ENCODE results near the gene GSTP1.
A peak's percentile ranks its signal among the peaks of the same experiment; 100 is the strongest.
"Not testable (repeated sequence)": the region's sequence is repeated elsewhere in the genome, so short reads cannot be mapped to it uniquely, and the experiment has no call there.

The GSTP1 gene

DNA sequence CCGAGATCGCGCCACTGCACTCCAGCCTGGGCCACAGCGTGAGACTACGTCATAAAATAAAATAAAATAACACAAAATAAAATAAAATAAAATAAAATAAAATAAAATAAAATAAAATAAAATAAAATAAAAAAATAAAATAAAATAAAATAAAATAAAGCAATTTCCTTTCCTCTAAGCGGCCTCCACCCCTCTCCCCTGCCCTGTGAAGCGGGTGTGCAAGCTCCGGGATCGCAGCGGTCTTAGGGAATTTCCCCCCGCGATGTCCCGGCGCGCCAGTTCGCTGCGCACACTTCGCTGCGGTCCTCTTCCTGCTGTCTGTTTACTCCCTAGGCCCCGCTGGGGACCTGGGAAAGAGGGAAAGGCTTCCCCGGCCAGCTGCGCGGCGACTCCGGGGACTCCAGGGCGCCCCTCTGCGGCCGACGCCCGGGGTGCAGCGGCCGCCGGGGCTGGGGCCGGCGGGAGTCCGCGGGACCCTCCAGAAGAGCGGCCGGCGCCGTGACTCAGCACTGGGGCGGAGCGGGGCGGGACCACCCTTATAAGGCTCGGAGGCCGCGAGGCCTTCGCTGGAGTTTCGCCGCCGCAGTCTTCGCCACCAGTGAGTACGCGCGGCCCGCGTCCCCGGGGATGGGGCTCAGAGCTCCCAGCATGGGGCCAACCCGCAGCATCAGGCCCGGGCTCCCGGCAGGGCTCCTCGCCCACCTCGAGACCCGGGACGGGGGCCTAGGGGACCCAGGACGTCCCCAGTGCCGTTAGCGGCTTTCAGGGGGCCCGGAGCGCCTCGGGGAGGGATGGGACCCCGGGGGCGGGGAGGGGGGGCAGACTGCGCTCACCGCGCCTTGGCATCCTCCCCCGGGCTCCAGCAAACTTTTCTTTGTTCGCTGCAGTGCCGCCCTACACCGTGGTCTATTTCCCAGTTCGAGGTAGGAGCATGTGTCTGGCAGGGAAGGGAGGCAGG lies at the start of gene GSTP1:
TSS of gene GSTP1 (plus strand) at position 566 of the 958 bp plus-strand sequence. CDS start at position 598, 32 bp downstream.
- peak; percentile 63 for DNase-seq (ENCODE audit: low spot score)

DNA sequence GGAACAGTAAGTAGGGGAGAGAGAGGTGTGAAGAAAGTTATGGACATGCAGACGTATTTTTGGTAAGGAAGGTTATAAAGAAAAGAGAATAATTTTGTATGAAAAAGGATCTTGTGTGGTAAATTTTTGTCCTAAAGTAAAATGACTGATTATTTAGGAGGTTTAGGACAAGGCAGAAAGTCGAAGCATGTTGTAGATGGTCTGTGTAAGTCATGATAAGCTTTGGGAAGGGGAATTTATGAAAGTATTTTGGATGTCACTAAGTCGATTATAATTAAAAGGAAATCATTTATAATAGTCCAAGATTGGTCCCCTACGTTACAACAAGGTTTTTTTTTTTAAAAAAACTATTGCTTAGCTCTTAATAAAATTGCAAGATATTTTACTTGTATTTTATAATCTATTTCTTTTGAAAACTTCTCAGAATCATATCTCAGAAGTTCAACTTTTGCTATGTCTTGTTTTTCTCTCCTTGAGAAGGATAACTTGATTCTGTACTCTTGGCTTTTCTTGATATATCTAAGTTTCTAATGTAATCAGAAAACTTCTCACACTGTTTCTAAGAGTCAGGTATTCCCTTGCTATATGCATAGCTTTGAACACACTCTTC lies 49.4 kb upstream of the GSTP1 start:
- no peak for DNase-seq (ENCODE audit: low spot score)

DNA sequence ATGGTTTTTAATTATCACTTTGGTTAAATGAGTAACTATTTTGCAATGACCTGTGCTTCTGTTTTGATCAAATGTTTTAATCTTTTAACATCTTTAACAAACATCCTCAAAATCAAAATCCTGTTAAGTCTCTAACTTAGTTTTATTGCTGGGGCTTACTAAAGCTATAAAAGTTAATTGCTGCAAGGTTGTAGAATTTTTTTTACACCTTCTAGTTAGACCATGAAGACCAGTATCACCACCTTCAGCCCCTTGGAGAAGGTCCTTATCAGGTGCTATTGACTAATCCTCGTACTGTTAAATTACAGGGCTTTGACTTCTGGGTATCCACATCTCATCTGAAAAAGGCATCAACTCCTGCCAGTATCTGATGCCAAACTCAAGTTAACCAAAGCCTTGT lies 48.1 kb upstream of the GSTP1 start:
- no peak for DNase-seq (ENCODE audit: low spot score)

DNA sequence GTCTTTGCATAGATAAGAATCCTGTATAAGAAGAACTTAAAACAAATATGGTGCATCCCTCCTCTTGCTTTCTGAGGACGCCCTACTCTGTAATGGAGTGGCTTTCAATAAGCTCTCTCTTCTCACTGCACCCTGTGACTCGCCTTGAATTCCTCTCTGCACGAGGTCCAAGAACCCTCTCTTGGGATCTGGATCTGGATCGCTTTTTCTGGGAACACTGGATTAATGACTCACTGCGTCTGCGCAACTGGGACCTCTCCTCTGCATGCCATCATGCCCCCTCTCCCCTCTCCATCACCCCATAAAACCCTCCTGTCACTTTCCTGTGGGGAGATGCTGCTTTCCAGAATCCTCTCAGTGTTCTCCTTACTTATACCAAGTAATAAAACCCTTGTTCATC lies 45.3 kb upstream of the GSTP1 start:
- DNase-seq (ENCODE audit: low spot score), result no peak

DNA sequence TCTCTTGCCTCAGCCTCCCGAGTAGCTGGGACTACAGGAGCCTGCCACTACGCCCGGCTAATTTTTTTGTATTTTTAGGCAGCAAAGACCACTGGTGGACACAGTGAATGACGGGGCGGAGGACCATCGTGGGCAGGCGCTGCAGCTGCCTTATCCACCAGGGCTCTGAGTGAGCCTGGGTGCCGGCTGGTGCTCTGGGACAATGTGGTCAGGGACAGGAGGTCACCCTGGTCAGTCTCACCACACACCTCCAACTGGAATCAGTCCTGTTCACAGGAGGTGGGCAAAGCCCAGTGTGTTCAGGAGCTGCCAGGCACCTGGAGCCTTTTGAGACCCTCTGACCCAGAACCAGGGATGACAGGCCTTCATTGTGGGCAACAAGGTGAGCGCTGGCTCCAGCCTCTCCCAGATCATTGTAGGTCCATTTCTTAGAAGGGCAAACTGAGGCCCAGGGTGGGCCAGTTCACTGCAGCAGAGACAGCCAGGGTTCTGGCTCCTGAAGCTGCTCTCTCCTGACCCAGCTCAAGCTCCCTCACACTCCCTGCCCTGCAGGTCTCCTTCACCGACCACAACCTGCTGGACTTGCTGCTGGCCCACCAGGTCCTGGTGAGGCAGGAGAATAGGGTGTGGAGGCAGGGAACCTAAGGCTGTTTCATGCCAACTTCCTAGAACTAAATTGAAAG lies 44.6 kb upstream of the GSTP1 start:
- no peak for DNase-seq (ENCODE audit: low spot score)

DNA sequence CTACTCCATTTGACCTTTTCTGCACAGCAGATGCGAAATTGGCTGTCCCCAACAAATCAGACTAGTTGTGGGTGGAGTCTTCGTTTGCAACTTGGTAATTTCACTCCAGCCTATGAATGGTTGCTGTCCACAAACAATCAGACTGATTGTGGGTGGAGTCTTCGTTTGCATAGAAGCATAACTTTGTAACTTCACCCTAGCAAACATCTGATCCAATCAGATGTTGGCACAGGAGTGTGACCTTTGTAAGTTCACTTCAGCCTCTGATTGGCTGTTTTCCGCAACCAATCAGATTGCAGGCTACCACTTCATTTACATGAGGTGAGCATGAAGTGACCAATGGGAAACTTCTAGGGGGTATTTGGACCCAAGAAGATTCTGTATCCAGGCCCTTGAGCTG lies 44.1 kb upstream of the GSTP1 start:
- no peak for DNase-seq (ENCODE audit: low spot score)

DNA sequence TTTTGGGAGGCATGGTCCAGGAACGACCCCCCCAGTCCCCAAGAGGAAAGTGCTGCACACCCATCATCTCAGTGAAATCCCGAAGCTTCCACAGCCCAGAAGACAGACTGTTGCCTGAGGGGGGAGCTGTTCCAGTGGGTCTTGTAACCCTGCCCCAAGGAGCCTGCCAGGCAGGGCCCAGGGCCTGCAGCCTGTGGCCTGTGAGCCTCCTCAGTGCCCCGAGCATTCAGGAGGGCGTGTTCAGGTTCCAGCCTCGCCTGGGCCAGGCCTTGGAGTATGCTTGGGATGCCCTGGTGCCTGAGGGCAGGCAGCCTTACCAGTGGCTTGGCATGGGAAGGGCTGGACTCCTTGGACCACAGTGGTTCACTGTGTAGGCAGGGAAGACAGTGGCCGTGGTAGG lies 42.4 kb upstream of the GSTP1 start:
- no peak for DNase-seq (ENCODE audit: low spot score)

DNA sequence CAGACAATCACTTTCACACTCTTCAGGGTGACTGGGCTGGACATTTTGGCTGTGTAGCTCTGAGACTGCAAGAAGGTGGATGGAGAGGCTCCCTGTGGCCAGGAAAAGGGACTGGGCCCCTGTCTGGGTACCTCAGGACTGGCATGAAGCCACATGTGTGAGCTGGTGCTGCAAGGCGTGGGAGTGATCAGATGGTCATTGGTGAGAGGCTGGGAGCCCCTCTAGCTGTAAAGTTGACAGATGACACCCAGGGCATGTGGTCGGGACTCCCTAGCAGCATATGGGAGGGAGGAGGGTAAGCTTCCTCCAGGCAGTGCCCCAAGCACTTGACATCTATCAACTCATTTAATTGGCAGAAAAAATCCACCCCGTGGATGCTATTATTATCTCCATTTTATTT lies 41.4 kb upstream of the GSTP1 start:
- no peak for DNase-seq (ENCODE audit: low spot score)

DNA sequence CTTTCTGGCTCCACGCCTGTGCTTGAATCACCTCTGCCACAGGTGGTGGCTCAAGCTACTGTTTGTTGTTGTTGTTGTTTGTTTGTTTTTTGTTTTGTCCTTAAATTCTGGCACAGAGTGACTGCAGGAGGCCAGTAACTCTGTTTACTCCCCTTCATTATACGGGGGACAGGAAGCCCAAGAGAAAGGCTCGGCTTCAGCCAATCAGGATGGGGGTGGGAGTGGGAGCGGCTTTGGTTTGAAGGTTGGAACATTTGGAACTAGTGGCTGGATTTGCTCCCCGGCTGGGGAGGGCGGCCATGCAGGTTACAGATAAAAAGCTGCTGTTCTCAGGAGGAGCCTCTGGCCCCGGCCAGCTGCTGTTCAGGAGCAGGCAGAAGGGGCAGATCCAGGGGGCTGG lies 40.6 kb upstream of the GSTP1 start:
- no peak for DNase-seq (ENCODE audit: low spot score)

DNA sequence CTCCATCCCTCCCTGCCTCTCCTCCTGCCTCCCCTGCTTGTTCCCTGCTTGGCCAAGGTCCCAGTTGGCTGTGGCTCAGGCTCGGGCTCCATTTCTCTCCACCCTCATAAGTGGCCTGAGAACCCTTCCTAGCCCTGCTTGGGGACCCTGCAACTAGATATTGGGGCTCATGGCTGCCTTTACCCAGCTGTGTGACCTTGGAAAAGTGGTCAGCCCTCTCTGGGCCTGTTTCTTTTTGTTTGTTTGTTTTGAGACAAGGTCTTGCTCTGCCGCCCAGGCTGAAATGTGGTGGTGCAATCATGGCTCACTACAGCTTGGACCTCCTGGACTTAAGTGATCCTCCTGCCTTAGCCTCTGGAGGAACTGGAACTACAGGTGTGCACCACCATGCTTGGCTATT lies 40.0 kb upstream of the GSTP1 start:
- DNase-seq (ENCODE audit: low spot score), result no peak

DNA sequence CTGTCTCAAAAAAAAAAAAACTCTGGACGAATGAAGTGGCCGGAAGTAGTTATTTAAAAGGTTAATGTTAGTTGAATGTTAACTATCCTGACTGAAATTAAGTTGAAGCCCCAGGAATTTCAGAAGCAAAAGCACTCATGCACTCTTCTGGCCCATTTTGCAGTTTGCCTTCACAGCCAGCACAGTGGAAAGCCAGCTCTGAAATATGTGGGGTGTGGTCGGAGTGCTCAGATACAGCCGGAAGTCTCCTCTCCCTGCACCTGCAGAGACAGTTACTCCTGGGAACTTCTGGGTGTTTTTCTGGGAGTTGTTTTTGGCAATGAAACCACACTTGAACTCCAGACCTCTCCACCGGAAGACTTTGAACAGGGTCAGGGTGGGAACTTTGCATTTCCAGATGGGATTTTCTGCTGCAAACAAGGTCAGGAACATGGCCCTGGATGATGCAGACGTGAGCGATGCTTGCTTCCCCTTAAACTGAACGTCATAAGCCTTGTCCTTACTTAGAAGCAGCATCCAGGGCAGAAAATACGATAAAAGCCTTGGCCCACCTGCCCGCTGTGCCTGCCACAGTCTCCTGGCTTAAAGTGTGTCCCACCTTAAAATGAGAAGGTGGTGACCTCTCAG lies 38.9 kb upstream of the GSTP1 start:
- no peak for DNase-seq (ENCODE audit: low spot score)

DNA sequence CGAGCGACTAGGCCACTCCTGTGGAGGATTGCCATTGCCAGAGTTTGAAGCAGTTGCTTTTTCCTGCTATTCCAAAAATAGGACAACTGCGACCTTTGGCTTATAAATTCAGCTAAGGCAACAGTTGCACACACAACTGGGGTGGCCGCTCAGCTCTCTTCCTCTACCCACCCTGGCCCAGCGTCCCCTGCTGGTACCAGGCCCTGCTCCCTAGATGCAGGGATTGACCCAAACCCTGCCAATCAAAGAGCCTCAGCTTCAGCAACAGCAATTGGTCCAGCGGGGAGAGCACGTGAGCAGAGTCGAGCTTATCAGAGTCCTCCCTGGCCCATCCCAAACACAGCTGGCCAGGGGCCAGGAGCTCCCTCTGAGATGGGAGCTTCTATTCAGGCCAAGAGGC lies 38.3 kb upstream of the GSTP1 start:
- DNase-seq (ENCODE audit: low spot score), result no peak

DNA sequence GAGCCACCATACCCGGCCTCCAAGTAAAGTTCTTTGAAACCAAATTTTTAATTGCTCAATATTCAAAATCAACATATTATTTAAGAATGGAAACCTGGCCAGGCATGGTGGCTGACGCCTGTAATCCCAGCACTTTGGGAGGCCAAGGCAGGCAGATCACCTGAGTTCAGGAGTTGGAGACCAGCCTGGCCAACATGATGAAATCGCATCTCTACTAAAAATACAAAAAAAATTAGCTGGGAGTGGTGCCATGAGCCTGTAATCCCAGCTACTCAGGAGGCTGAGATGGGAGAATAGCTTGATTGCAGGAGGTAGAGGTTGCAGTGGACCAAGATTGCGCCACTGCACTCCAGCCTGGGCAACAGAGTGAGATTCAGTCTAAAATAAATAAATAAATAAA lies 35.5 kb upstream of the GSTP1 start:
- DNase-seq (ENCODE audit: low spot score), result not testable (repeated sequence)

DNA sequence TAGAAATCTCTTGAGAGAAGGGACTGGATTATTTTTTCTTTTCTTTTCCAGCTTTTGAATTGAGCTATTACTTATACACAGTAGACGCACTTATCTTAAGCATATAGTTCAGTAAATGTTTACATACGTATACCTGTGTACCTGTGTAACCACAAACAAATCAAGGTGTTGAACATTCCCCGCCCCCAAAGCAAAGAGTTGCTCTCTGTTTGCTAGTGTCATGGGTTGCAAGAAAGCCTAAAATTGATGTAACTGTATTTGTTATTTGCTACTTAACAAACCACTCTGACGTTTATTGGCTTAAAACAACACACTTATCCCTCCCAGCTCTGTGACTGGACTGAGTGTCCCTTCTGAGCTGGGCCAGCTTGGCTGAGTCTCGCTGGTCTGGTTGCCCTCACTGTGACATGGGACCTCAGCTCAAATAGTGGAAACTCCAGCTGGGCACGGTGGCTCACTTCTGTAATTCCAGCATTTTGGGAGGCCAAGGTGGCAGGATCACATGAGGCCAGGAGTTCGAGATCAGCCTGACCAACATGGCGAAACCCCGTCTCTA lies 35.0 kb upstream of the GSTP1 start:
- no peak for DNase-seq (ENCODE audit: low spot score)

DNA sequence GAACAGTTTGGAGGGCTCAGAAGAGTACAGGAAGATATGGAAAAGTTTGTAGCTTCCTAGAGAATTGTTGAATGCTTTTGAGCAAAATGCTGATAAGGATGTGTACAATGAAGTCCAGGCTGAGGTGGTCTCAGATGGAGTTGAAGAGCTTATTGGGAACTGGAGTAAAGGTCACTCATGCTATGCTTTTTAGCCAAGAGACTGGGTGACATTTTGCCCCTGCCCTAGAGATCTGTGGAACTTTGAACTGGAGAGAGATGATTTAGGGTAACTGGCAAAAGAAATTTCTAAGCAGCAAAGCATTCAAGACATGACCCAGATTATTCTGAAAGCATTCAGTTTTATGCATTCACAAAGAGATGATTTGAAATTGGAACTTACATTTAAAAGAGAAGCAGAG lies 32.5 kb upstream of the GSTP1 start:
- no peak for DNase-seq (ENCODE audit: low spot score)

DNA sequence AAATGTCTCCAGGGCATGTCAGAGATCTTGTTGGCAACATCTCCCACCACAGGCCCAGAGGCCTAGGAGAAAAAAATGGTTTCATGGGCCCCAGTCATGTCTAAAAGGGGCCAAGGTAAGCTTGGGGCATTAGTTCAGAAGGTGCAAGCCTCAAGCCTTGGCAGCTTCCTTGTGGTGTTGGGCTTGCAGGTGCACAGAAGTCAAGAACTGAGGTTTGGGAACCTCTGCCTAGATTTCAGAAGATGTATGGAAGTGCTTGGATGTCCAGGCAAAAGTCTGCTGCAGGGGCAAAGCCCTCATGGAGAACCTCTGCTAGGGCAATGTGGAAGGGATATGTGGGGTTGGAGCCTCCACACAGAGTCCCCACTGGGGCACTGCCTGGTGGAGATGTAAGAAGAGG lies 31.9 kb upstream of the GSTP1 start:
- not testable (repeated sequence) for DNase-seq (ENCODE audit: low spot score)

DNA sequence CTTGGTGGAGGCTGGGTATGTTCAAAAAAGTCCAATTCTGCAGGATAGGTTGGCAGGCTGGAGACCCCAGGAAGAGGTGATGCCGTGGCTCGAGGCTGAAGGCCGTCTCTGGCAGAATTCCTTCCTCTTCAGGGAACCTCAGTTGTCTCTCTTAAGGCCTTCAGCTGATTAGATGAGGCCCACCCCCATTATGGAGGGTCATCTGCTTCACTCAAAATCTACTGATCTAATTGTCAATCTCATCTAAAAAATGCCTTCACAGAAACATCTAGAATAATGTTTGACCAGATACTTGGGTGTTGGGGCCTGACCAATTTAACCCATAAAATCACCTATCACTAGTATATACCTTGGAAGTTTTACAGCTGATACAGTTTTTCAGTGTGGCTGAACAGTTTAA lies 27.4 kb upstream of the GSTP1 start:
- no peak for DNase-seq (ENCODE audit: low spot score)

DNA sequence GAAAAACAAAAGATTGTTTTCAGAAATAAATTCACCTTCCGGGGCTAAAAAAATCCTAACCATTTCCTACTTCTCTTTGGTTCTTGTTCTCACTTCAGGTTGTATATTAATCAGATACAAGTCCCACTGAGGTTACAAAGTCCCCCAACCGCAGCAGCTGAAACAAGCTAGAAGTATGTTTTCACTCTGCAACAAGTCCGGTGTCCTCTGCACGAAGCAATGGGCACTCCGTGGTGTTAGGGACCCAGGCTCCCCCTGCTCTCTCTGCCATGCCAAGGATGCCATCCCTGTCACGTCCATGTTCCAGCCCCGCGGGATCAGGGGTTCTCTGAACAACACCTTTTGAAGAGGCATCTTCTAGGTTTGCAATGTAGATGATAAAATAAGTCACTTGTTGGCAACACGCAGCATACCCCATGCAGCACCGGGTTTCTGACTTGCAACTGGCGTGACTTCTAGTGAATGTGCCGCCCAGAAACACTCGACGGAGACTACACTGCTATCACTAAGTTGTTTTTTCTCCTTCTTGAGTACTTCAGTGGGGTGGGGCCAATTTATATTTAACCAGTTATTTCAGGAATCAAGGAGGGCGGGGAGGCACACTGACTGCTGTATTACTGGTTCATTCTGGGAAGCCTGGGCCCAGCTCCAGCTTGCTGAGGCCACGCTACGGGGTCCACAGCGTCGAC lies 25.4 kb upstream of the GSTP1 start:
- no peak for DNase-seq (ENCODE audit: low spot score)

DNA sequence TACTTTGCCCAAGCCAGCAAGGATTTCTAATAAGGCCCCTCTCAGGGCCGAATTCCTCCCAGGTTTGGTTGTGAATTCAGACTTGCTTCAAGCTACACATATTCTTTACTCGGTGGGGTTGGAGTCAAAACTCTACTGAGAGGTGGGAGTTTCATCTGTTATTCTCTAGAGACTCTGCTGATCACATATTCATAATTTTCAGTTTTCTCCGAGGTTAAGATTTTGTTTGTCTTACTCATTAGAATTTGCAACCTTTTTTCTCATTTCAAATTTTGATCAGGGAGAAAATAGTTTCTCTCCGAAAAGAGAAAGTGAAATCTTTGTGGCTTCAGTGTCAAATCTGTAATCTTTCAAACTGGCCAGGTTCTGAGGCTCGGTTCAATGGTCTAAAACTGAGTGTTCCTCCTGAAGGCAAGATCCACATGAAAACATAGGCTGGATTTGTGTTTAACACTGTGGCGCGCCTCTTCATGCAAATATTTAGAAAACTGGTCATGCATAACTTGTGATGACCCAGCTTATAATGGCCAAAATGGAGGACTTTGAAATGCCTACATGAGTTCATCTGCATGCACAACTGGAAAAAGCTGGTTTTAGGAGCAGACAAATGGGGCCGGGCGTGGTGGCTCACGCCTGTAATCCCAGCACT lies 21.5 kb upstream of the GSTP1 start:
- no peak for DNase-seq (ENCODE audit: low spot score)

DNA sequence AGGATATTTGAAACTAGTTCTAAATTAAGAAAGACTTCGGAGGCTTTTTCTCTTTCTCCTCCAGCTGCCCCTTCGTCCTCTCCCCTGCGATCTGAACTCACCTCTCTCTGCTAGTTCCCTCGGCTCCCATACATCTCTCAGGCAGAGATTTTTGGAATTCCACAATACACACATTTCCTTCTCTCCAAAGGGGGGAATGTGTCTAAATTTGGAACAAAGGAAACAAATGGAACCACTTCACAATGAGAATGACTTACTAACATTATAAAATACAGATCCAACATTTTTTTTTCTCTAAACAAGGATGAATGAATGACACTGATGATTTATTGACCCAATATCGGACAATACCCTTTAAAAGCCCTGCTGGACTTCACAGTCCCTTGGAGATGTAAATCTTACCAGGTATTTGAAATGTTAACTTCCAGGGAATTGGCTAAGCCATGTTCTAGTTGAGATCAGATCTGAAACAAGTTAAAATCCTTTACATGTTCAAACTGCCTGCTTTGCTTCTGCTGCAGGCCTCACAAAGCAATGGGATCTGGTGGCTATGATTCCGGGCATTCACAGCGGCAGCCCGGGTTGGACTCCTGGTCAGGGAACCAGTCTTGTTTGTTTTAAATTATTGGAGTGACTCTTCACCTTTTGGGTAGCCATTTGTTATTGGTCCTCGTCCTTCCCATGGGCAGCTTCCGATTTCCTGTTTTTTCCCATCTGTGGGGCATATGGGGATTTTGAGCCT lies 20.5 kb upstream of the GSTP1 start:
- no peak for DNase-seq (ENCODE audit: low spot score)
